Cardiac muscle cell (in vitro differentiated cells and primary cell): ENCODE measurements around the gene FAM234B. TPM values are rescaled to one million over a fixed set of nuclear protein-coding genes. Genes with fewer than 3 reads are reported as not detected.
A peak's percentile ranks its signal among the peaks of the same experiment; 100 is the strongest.

Experiments
- DNase-seq, 2 donors: peaks; one replicate each; pipeline versions ENCODE4 v3.0.0 to v3.0.0-alpha.2; 2010 to 2017; ENCODE audit warnings: low read depth in 1 of 2, low spot score in 1 of 2
- H3K27ac ChIP-seq: fragments of 200-600 bp; sonication (generic); 2 replicates; pipeline ENCODE4 v1.5.1; 2016
- H3K27me3 ChIP-seq: fragments of 200-600 bp; sonication (generic); 2 replicates; pipeline ENCODE4 v1.6.0; 2016; ENCODE audit warnings: control low read depth
- H3K36me3 ChIP-seq: fragments of 200-600 bp; sonication (generic); 2 replicates; pipeline ENCODE4 v1.5.1; 2016; ENCODE audit warnings: control low read depth
- H3K4me1 ChIP-seq: fragments of 200-600 bp; sonication (generic); 2 replicates; pipeline ENCODE4 v1.8.1; 2017; ENCODE audit warnings: low read depth, mild to moderate bottlenecking, mixed run types
- H3K4me3 ChIP-seq: fragments of 200-600 bp; sonication (generic); 2 replicates; pipeline ENCODE4 v1.5.1; 2016; ENCODE audit warnings: mild to moderate bottlenecking
- H3K9me3 ChIP-seq: fragments of 200-600 bp; sonication (generic); 2 replicates; pipeline ENCODE4 v1.5.1; 2017; ENCODE audit warnings: low read depth, mild to moderate bottlenecking, control low read depth
- CTCF ChIP-seq: IDR thresholded peaks from 2 replicates; pipeline ENCODE4 v1.5.1; 2012; ENCODE audit warnings: low read depth, mild to moderate bottlenecking, low read length
- polyA plus RNA-seq: library from polyadenylated mRNA; unstranded; fragments of >200 nt; fragmentation: Nextera tagmentation; extraction: Ambion mirVana; gene quantifications from 2 replicates; pipeline ENCODE4 v1.2.1, GENCODE V29; 2016
- total RNA-seq: library from RNA; depleted of rRNA; stranded (reverse); fragments of >200 nt; gene quantifications from 2 replicates; pipeline ENCODE4 v1.2.3, GENCODE V29; 2016

Gene FAM234B
- total and polyA plus RNA-seq, 2 experiments from 2014 or later: 5.0 to 6.9 TPM

- H3K27ac ChIP-seq: no peak within 1 kb of the TSS
- no peak for TF ChIP-seq CTCF
- H3K4me1 ChIP-seq: no peaks in the 10 kb centered on the region
- no peaks in the 10 kb centered on the region for H3K36me3 ChIP-seq
- DNase-seq: peak in 1 of 2 donors; percentile 30
- H3K27me3 ChIP-seq: no peaks in the 10 kb centered on the region
- no peaks in the 10 kb centered on the region for H3K9me3 ChIP-seq
- H3K4me3 ChIP-seq: no peak within 1 kb of the TSS
Observed at GRCh38 chr12:13103391-13104033, 59.3 kb downstream of the FAM234B start, which contains the start of gene GSG1. TSS of gene GSG1 (minus strand) at chr12:13103667. CDS start at chr12:13103512, 155 bp downstream.

- no peak for DNase-seq
- Histone ChIP-seq H3K27me3 (no peaks in the 10 kb centered on the region), H3K36me3 (no peaks in the 10 kb centered on the region), H3K9me3 (no peaks in the 10 kb centered on the region), H3K4me1 (no peaks in the 10 kb centered on the region), H3K27ac (no peak overlapping the region), H3K4me3 (no peak overlapping the region)
- TF ChIP-seq CTCF: no peak
Observed at GRCh38 chr12:13104409-13104808, 60.2 kb downstream of the FAM234B start.

GRCh38 chr12:13105781-13106180, 61.6 kb downstream of the FAM234B start:
- Histone ChIP-seq H3K27ac (no peak overlapping the region), H3K4me3 (no peak overlapping the region), H3K9me3 (no peaks in the 10 kb centered on the region), H3K4me1 (no peaks in the 10 kb centered on the region), H3K36me3 (no peaks in the 10 kb centered on the region), H3K27me3 (no peaks in the 10 kb centered on the region)
- TF ChIP-seq CTCF: no peak
- DNase-seq: no peak

- Histone ChIP-seq H3K9me3 (no peaks in the 10 kb centered on the region), H3K4me1 (no peaks in the 10 kb centered on the region), H3K27me3 (no peaks in the 10 kb centered on the region), H3K4me3 (no peak overlapping the region), H3K27ac (no peak overlapping the region), H3K36me3 (no peaks in the 10 kb centered on the region)
- no peak for TF ChIP-seq CTCF
- no peak for DNase-seq
Observed at GRCh38 chr12:13106666-13107065, 62.5 kb downstream of the FAM234B start.

GRCh38 chr12:13112968-13113367, 68.8 kb downstream of the FAM234B start:
- TF ChIP-seq CTCF: no peak
- no peaks in the 10 kb centered on the region for H3K4me1 ChIP-seq
- no peak for DNase-seq

More at GRCh38 chr12:13112968-13113367, 68.8 kb downstream of the FAM234B start:
- Histone ChIP-seq H3K27me3 (no peaks in the 10 kb centered on the region), H3K27ac (no peak overlapping the region), H3K36me3 (no peaks in the 10 kb centered on the region), H3K4me3 (no peak overlapping the region), H3K9me3 (no peaks in the 10 kb centered on the region)
